Astrocyte (in vitro differentiated cells and primary cell): ENCODE measurements around the gene SUPT4H1. TPM values are rescaled to one million over a fixed set of nuclear protein-coding genes. Genes with fewer than 3 reads are reported as not detected.

Source experiments
- DNase-seq: peaks from one replicate; pipeline ENCODE4 v3.0.0-alpha.2; 2010; ENCODE audit warnings: low read depth
- FAIRE-seq: peaks from 2 replicates; lab custom pipeline; 2011; peaks lifted over from hg19 to GRCh38; lab: Jason Lieb, UNC
- H2AFZ ChIP-seq: 2 replicates; pipeline ENCODE4 v1.6.0; 2012; ENCODE audit warnings: low read depth, low read length, inconsistent platforms
- H3K27ac ChIP-seq: 2 replicates; pipeline ENCODE4 v1.5.1; 2011; ENCODE audit warnings: low read depth, low read length, inconsistent platforms
- H3K27me3 ChIP-seq: 2 replicates; pipeline ENCODE4 v1.6.0; 2011; ENCODE audit warnings: low read length, inconsistent platforms; ENCODE audit not compliant: insufficient read depth
- H3K36me3 ChIP-seq: 2 replicates; pipeline ENCODE4 v1.5.1; 2011; ENCODE audit warnings: low read length, inconsistent platforms; ENCODE audit not compliant: insufficient read depth
- H3K4me1 ChIP-seq: 2 replicates; pipeline ENCODE4 v1.5.1; 2011; ENCODE audit warnings: low read length, inconsistent platforms; ENCODE audit not compliant: insufficient read depth
- H3K4me2 ChIP-seq: 2 replicates; pipeline ENCODE4 v1.6.0; 2012; ENCODE audit warnings: low read length, inconsistent platforms
- H3K4me3 ChIP-seq: 2 replicates; pipeline ENCODE4 v1.5.1; 2011; ENCODE audit warnings: low read depth, mild to moderate bottlenecking, low read length, inconsistent platforms; ENCODE audit not compliant: insufficient read depth
- H3K79me2 ChIP-seq: 2 replicates; pipeline ENCODE4 v1.6.0; 2012; ENCODE audit warnings: mild to moderate bottlenecking, low read length, inconsistent platforms; ENCODE audit not compliant: insufficient read depth
- H3K9ac ChIP-seq: 2 replicates; pipeline ENCODE4 v1.6.0; 2012; ENCODE audit warnings: mild to moderate bottlenecking, low read length, inconsistent platforms
- H3K9me3 ChIP-seq: 2 replicates; pipeline ENCODE4 v1.5.1; 2012; ENCODE audit warnings: low read depth, mild to moderate bottlenecking, low read length, inconsistent platforms; ENCODE audit not compliant: insufficient read depth
- H4K20me1 ChIP-seq: 2 replicates; pipeline ENCODE4 v1.6.0; 2012; ENCODE audit warnings: low read length, inconsistent platforms; ENCODE audit not compliant: insufficient read depth
- H3K27ac Mint-ChIP-seq: one replicate; pipeline ENCODE4 v1.8.0; 2021; ENCODE audit warnings: mild to moderate bottlenecking, mixed read lengths; ENCODE audit not compliant: unreplicated experiment
- H3K27me3 Mint-ChIP-seq: one replicate; pipeline ENCODE4 v1.8.0; 2021; ENCODE audit warnings: low read depth, mixed read lengths; ENCODE audit not compliant: unreplicated experiment
- H3K36me3 Mint-ChIP-seq: one replicate; pipeline ENCODE4 v1.8.0; 2021; ENCODE audit warnings: low read depth, mixed read lengths; ENCODE audit not compliant: unreplicated experiment
- H3K4me1 Mint-ChIP-seq: one replicate; pipeline ENCODE4 v1.8.0; 2021; ENCODE audit warnings: low read depth, mixed read lengths; ENCODE audit not compliant: unreplicated experiment
- H3K4me3 Mint-ChIP-seq: one replicate; pipeline ENCODE4 v1.8.0; 2021; ENCODE audit warnings: mild to moderate bottlenecking, moderate library complexity, mixed read lengths; ENCODE audit not compliant: unreplicated experiment
- H3K9me3 Mint-ChIP-seq: one replicate; pipeline ENCODE4 v1.8.0; 2021; ENCODE audit warnings: mild to moderate bottlenecking, mixed read lengths; ENCODE audit not compliant: unreplicated experiment
- EZH2 ChIP-seq: IDR thresholded peaks from 2 replicates; pipeline ENCODE4 v1.6.1; 2012; ENCODE audit warnings: mild to moderate bottlenecking, low read length, inconsistent platforms; ENCODE audit not compliant: insufficient read depth
- total RNA-seq: library from RNA; stranded (reverse); gene quantifications from 2 replicates; pipeline ENCODE4 v1.2.1, GENCODE V29; 2021
- TF ChIP-seq, protein P1 (sequence below): IDR thresholded peaks from 2 replicates; pipeline ENCODE4 v1.5.1; 2011; ENCODE audit warnings: low read depth, mild to moderate bottlenecking, inconsistent platforms, low read length, moderate library complexity; ENCODE audit not compliant: insufficient read depth

Gene SUPT4H1
- total RNA-seq, 1 donor from 2014 or later = 108 TPM

DNA sequence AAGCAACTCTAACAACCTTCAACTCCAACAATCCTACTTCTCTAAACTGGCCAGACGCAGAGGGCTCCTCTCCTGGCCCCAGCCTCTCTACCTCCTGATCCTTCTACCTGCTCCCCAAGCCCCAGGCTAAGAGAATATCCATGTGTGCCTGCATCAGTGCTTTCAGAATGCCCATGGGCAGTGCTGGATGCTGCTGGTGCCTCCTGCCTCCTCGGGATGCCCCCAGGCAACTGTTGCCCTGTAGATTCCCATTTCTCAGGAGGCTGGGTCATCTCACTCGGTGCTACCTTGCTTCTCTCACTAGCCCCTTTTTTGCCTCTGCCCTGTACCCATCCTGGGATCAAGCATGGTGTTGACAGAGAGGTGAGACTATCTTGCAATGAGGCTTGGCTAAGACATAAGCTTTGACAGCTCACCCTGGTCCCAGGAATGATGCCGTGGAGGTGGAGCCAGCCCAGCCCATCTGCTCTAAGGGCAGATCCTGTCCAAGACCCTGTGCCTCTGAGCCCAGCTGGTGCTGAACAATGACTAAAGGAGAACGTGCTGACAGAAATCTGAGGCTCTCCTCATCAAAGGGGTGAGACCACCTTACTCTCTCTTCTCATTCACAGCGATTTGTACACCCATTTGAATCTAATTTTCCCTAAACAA is 19.4 kb upstream of the SUPT4H1 start:
- TF ChIP-seq, protein P1, sequence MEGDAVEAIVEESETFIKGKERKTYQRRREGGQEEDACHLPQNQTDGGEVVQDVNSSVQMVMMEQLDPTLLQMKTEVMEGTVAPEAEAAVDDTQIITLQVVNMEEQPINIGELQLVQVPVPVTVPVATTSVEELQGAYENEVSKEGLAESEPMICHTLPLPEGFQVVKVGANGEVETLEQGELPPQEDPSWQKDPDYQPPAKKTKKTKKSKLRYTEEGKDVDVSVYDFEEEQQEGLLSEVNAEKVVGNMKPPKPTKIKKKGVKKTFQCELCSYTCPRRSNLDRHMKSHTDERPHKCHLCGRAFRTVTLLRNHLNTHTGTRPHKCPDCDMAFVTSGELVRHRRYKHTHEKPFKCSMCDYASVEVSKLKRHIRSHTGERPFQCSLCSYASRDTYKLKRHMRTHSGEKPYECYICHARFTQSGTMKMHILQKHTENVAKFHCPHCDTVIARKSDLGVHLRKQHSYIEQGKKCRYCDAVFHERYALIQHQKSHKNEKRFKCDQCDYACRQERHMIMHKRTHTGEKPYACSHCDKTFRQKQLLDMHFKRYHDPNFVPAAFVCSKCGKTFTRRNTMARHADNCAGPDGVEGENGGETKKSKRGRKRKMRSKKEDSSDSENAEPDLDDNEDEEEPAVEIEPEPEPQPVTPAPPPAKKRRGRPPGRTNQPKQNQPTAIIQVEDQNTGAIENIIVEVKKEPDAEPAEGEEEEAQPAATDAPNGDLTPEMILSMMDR = no peak
- no peak for FAIRE-seq

GRCh38 chr17:58370716-58371115 is 18.7 kb upstream of the SUPT4H1 start:
- Histone ChIP-seq H2AFZ (no peak overlapping the region), H3K9me3 (no peaks in the 10 kb centered on the region), H3K36me3 (no peaks in the 10 kb centered on the region), H3K9ac (no peak overlapping the region), H3K27me3 (no peaks in the 10 kb centered on the region), H3K4me1 (no peaks in the 10 kb centered on the region), H3K4me3 (no peak overlapping the region), H3K4me2 (no peak overlapping the region), H3K79me2 (no peaks in the 10 kb centered on the region), H4K20me1 (no peaks in the 10 kb centered on the region), H3K27ac (no peak overlapping the region)
- DNase-seq = no peak
- FAIRE-seq = no peak
- Mint-ChIP-seq H3K4me3 (no peak overlapping the region), H3K36me3 (no peaks in the 10 kb centered on the region), H3K27ac (no peak overlapping the region), H3K27me3 (peaks cover 4% of the 10 kb centered on the region), H3K9me3 (no peaks in the 10 kb centered on the region), H3K4me1 (peaks cover 7% of the 10 kb centered on the region)
- TF ChIP-seq EZH2 = no peak
- TF ChIP-seq, protein P1 = no peak

More for the DNA sequence above, 19.4 kb upstream of the SUPT4H1 start:
- H3K4me1 Mint-ChIP-seq = peaks cover 7% of the 10 kb centered on the region
- Histone ChIP-seq H3K4me2 (no peak overlapping the region), H3K27me3 (no peaks in the 10 kb centered on the region), H3K79me2 (no peaks in the 10 kb centered on the region), H3K27ac (no peak overlapping the region), H3K4me3 (no peak overlapping the region), H3K4me1 (no peaks in the 10 kb centered on the region), H3K36me3 (no peaks in the 10 kb centered on the region), H4K20me1 (no peaks in the 10 kb centered on the region), H3K9ac (no peak overlapping the region), H3K9me3 (no peaks in the 10 kb centered on the region), H2AFZ (no peak overlapping the region)
- no peak for DNase-seq
- peaks cover 4% of the 10 kb centered on the region for H3K27me3 Mint-ChIP-seq
- H3K36me3 Mint-ChIP-seq = no peaks in the 10 kb centered on the region
- no peaks in the 10 kb centered on the region for H3K9me3 Mint-ChIP-seq
- H3K27ac Mint-ChIP-seq = no peak overlapping the region
- H3K4me3 Mint-ChIP-seq = no peak overlapping the region

GRCh38 chr17:58370309-58370708 is 18.3 kb upstream of the SUPT4H1 start:
- no peak overlapping the region for H2AFZ ChIP-seq
- DNase-seq (no peak), FAIRE-seq (no peak)
- no peaks in the 10 kb centered on the region for H3K9me3 Mint-ChIP-seq
- H3K4me3 ChIP-seq = no peak overlapping the region
- H3K27me3 Mint-ChIP-seq = peaks cover 4% of the 10 kb centered on the region
- no peaks in the 10 kb centered on the region for H3K79me2 ChIP-seq
- H3K9me3 ChIP-seq = no peaks in the 10 kb centered on the region
- TF ChIP-seq EZH2 = no peak
- TF ChIP-seq, protein P1 = no peak
- no peaks in the 10 kb centered on the region for H3K36me3 ChIP-seq
- H3K9ac ChIP-seq = no peak overlapping the region
- no peak overlapping the region for H3K4me2 ChIP-seq
- H3K27ac Mint-ChIP-seq = no peak overlapping the region
- no peaks in the 10 kb centered on the region for H3K4me1 ChIP-seq
- no peak overlapping the region for H3K4me3 Mint-ChIP-seq
- H4K20me1 ChIP-seq = no peaks in the 10 kb centered on the region
- H3K4me1 Mint-ChIP-seq = peaks cover 7% of the 10 kb centered on the region
- H3K27me3 ChIP-seq = no peaks in the 10 kb centered on the region
- no peak overlapping the region for H3K27ac ChIP-seq
- no peaks in the 10 kb centered on the region for H3K36me3 Mint-ChIP-seq
